A549 (cell line): ENCODE measurements around the gene PGGHG. TPM values are rescaled to one million over a fixed set of nuclear protein-coding genes. Genes with fewer than 3 reads are reported as not detected.
A peak's percentile ranks its signal among the peaks of the same experiment; 100 is the strongest.
"Not testable (repeated sequence)": the region's sequence is repeated elsewhere in the genome, so short reads cannot be mapped to it uniquely, and the experiment has no call there.

Source experiments
- ATAC-seq, 2 experiments: fragments of 200-7000 bp in 1 of 2; fragments of >200 bp in 1 of 2; cut with Nextera tagmentation in 1 of 2; cut with Tn5 transposase in 1 of 2; 3 replicates each; pipeline versions ENCODE4 v1.8.0 to v1.9.1; 2018 to 2020; ENCODE audit warnings: mild to moderate bottlenecking in 1 of 2, moderate library complexity in 1 of 2
- CTCF ChIA-PET: fragments of 300-600 bp; sonication (Branson Sonifier 250); formaldehyde crosslinking; extraction: SDS; loops from one replicate; lab custom pipeline; 2021; ENCODE audit warnings: antibody characterized with exemption, inconsistent platforms; lab: Yijun Ruan, JAX
- POLR2A ChIA-PET: fragments of 350-600 bp; formaldehyde crosslinking; extraction: SDS; loops from one replicate; lab custom pipeline; 2021; ENCODE audit warnings: antibody characterized with exemption, inconsistent platforms; lab: Yijun Ruan, JAX
- DNase-seq, 2 experiments: peaks; one replicate each; pipeline versions ENCODE4 v3.0.0 to v3.0.0-alpha.2; 2011 to 2016; ENCODE audit warnings: low read depth in 1 of 2, low spot score in 1 of 2
- FAIRE-seq: peaks from 2 replicates; lab custom pipeline; 2011; peaks lifted over from hg19 to GRCh38; lab: Jason Lieb, UNC
- H3K27ac ChIP-seq, 2 experiments: fragments of >200 bp; sonication (Bioruptor Twin); formaldehyde crosslinking; 3 replicates each; pipeline ENCODE4 v1.5.1; 2016 to 2017
- H3K4me1 ChIP-seq: fragments of >200 bp; sonication (Bioruptor Twin); formaldehyde crosslinking; 3 replicates; pipeline ENCODE4 v1.6.1; 2016
- H3K4me2 ChIP-seq: fragments of >200 bp; sonication (Bioruptor Twin); formaldehyde crosslinking; 3 replicates; pipeline ENCODE4 v1.6.1; 2016
- H3K4me3 ChIP-seq: fragments of >200 bp; sonication (Bioruptor Twin); formaldehyde crosslinking; 3 replicates; pipeline ENCODE4 v1.5.1; 2016
- H3K9me3 ChIP-seq: fragments of >200 bp; sonication (Bioruptor Twin); formaldehyde crosslinking; 3 replicates; pipeline ENCODE4 v1.6.1; 2016
- E2F6 ChIP-seq: IDR thresholded peaks from 2 replicates; pipeline ENCODE4 v1.6.1; 2012; ENCODE audit warnings: low read depth, borderline replicate concordance
- HOXA7 ChIP-seq: fragments of 250-450 bp; sonication (Bioruptor Pico); IDR thresholded peaks from 2 replicates; pipeline ENCODE4 v1.5.0; 2020; ENCODE audit warnings: mild to moderate bottlenecking, moderate library complexity
- HOXB13 ChIP-seq: fragments of 250-450 bp; sonication (Bioruptor Pico); IDR thresholded peaks from 2 replicates; pipeline ENCODE4 v1.5.0; 2020; ENCODE audit warnings: low read depth, mild to moderate bottlenecking, moderate library complexity
- HOXB5 ChIP-seq: fragments of 250-450 bp; sonication (Bioruptor Pico); IDR thresholded peaks from 2 replicates; pipeline ENCODE4 v1.5.0; 2020; ENCODE audit warnings: mild to moderate bottlenecking, moderate library complexity
- KDM1A ChIP-seq: fragments of 200-600 bp; sonication (generic); IDR thresholded peaks from 2 replicates; pipeline ENCODE4 v1.6.1; 2016; ENCODE audit warnings: low read depth, mild to moderate bottlenecking
- MAZ ChIP-seq: fragments of 150-350 bp; IDR thresholded peaks from 2 replicates; pipeline ENCODE4 v1.6.1; 2014; ENCODE audit warnings: antibody characterized with exemption, low read depth, low read length, borderline replicate concordance
- NR3C1 ChIP-seq: fragments of >200 bp; sonication (Bioruptor Twin); formaldehyde crosslinking; IDR thresholded peaks from 3 replicates; pipeline ENCODE4 v1.6.1; 2017
- PHF8 ChIP-seq: fragments of 200-600 bp; sonication (generic); IDR thresholded peaks from 2 replicates; pipeline ENCODE4 v1.6.1; 2016; ENCODE audit warnings: low read depth, mild to moderate bottlenecking, antibody characterized with exemption, moderate library complexity, borderline replicate concordance
- RAD21 ChIP-seq, 2 experiments: fragments of >200 bp in 1 of 2; sonication (Bioruptor Twin) in 1 of 2; formaldehyde crosslinking in 1 of 2; IDR thresholded peaks in 1 of 2; conservative IDR thresholded peaks in 1 of 2; 2 replicates in 1 of 2; 3 replicates in 1 of 2; pipeline ENCODE4 v1.6.1; 2012 to 2018; ENCODE audit warnings: inconsistent platforms in 1 of 2
- RCOR1 ChIP-seq: fragments of 150-350 bp; IDR thresholded peaks from 2 replicates; pipeline ENCODE4 v1.6.1; 2014; ENCODE audit warnings: antibody characterized with exemption, low read length, low read depth
- REST ChIP-seq: fragments of 200-600 bp; sonication (generic); IDR thresholded peaks from 2 replicates; pipeline ENCODE4 v1.6.1; 2016; ENCODE audit warnings: antibody characterized with exemption, mild to moderate bottlenecking, moderate library complexity
- SMC3 ChIP-seq: fragments of >200 bp; sonication (Bioruptor Twin); formaldehyde crosslinking; IDR thresholded peaks from 3 replicates; pipeline ENCODE4 v1.6.1; 2018; ENCODE audit warnings: inconsistent platforms
- ZC3H11A ChIP-seq: fragments of 450-650 bp; IDR thresholded peaks from 2 replicates; pipeline ENCODE4 v1.6.1; 2014; ENCODE audit warnings: antibody characterized with exemption, mild to moderate bottlenecking
- ZSCAN20 ChIP-seq: fragments of 250-450 bp; sonication (Bioruptor Pico); IDR thresholded peaks from 2 replicates; pipeline ENCODE4 v1.8.0; 2022; ENCODE audit warnings: mild to moderate bottlenecking, moderate library complexity
- WGBS: methylation state at CpG from one replicate; pipeline ENCODE4 v1.1.6; 2017; ENCODE audit errors: missing lambda C conversion rate; 5-methylcytosine and 5-hydroxymethylcytosine counted together
- polyA plus RNA-seq, 4 experiments: library from polyadenylated mRNA; depleted of rRNA in 3 of 4; stranded (reverse); fragments of >200 nt; fragmentation: RNase III in 1 of 4; extraction: RNeasy Plus Mini Kit Qiagen cat#74134 plus additional on column Dnase treatment in 1 of 4; gene quantifications; 2 replicates in 3 of 4; 3 replicates in 1 of 4; pipeline ENCODE4 v1.2.3, GENCODE V29; 2011 to 2017

PGGHG gene
- polyA plus RNA-seq, 2 of the 4 experiments (the other 2 are of a cell fraction), result 7.2 to 19.5 TPM

DNA sequence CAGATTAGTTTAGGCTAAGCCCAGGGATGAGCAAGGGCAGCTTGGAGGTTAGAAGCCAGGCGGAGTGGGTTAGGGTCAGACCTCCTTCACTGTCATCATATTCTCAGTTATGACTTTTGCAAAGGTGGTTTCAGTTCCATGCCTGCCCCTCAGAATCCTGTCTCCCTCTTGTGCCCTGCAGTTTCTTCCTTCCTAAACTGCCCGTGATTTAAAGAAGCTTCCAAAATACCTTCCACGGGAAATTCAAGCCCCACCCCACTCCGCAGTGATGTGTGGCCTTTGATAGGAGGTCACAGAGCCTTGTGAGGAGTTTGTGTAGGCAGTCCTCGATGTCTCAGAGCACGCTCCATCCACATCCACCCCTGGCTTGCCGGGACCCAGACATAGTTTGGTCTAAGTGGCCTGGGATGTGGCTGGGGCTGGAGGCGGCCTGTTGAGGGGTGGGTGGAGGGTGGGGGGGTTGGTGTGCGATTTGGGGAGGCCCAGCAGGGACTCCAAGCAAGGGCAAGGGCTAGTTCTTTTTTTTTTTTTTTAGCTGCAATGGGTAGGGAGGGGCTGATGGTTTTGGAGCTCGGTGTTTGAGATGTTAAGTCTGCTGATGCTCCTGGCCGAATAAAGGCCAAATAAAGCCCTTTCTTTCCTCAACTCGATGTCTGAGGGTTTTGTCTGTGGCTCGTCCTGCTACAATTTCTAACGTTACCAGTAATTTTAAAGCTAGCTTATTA lies 23.3 kb downstream of the PGGHG start:
- no peak for TF ChIP-seq SMC3
- no peak for TF ChIP-seq ZC3H11A
- TF ChIP-seq HOXB5 (CRISPR knock-in tag), result no peak
- TF ChIP-seq MAZ, result no peak
- TF ChIP-seq E2F6, result no peak
- no peak for TF ChIP-seq HOXA7 (CRISPR knock-in tag)
- DNase-seq (no peak), FAIRE-seq (no peak), ATAC-seq (no peak)
- ChIA-PET POLR2A (interaction anchor here (1.0 kb wide), 1 partner anchor 43 kb away, joined by 4 read pairs; no protein-coding TSS in a partner anchor), CTCF (interaction anchor here (0.7 to 1.2 kb wide), 5 partner anchors 12 to 136 kb away, joined by 3 to 5 read pairs (median 3); no protein-coding TSS in a partner anchor)
- Histone ChIP-seq H3K4me1 (peaks cover 18% of the 10 kb centered on the region; the same call in 2 of the 3 replicates), H3K4me3 (no peak overlapping the region), H3K27ac (peak overlapping the region in 1 of 2 experiments; percentile 48; a peak in 1 of 6 replicates), H3K4me2 (no peak overlapping the region), H3K9me3 (no peaks in the 10 kb centered on the region)
- WGBS, result 73% methylated on average over 11 of the region's 14 CpGs

GRCh38 chr11:313304-313786 lies 24.4 kb downstream of the PGGHG start:
- no peak for DNase-seq
- Histone ChIP-seq H3K4me3 (no peak overlapping the region), H3K27ac (peak overlapping the region in 1 of 2 experiments; percentile 43; a peak in 3 of 6 replicates), H3K4me2 (no peak overlapping the region), H3K9me3 (no peaks in the 10 kb centered on the region), H3K4me1 (peaks cover 11% of the 10 kb centered on the region; the same call in 2 of the 3 replicates)
- no peak for TF ChIP-seq ZSCAN20 (CRISPR knock-in tag)
- TF ChIP-seq PHF8, result no peak
- TF ChIP-seq RCOR1, result no peak
- TF ChIP-seq KDM1A, result no peak
- no peak for TF ChIP-seq HOXB13 (CRISPR knock-in tag)
- no peak for ATAC-seq
- CTCF ChIA-PET, result no interaction called here
- no peak for FAIRE-seq
- POLR2A ChIA-PET, result interaction anchor here (1.0 kb wide), 1 partner anchor 42 kb away, joined by 4 read pairs; no protein-coding TSS in a partner anchor
- 75% methylated on average over 7 of the region's 8 CpGs for WGBS

GRCh38 chr11:313787-314553 lies 25.0 kb downstream of the PGGHG start, which contains the start of gene IFITM1:
IFITM1 (plus strand) TSS chr11:314040; CDS start chr11:314171, 131 bp downstream.
- no peak within 1 kb of the TSS for H3K4me3 ChIP-seq
- H3K9me3 ChIP-seq, result no peaks in the 10 kb centered on the region
- 84% methylated on average over 16 of the region's 18 CpGs for WGBS
- TF ChIP-seq RAD21 (conservative IDR thresholded peaks at IDR 0.05 in 1 of 2, IDR thresholded peaks at IDR 0.05 in 1 of 2) (no peak), REST (no peak), HOXA7 (CRISPR knock-in tag) (no peak), NR3C1 (no peak)
- H3K4me1 ChIP-seq, result peaks cover 11% of the 10 kb centered on the region; the same call in 2 of the 3 replicates
- H3K4me2 ChIP-seq, result no peak within 1 kb of the TSS
- ChIA-PET POLR2A (no interaction called here), CTCF (no interaction called here)
- DNase-seq (no peak), ATAC-seq (no peak), FAIRE-seq (no peak)
- peak within 1 kb of the TSS in 1 of 2 experiments; percentile 63; a peak in 3 of 6 replicates for H3K27ac ChIP-seq

GRCh38 chr11:314554-314875 lies 25.6 kb downstream of the PGGHG start:
- H3K4me3 ChIP-seq, FAIRE-seq, DNase-seq, H3K9me3 ChIP-seq, ATAC-seq, H3K4me2 ChIP-seq, POLR2A ChIA-PET, H3K27ac ChIP-seq, H3K4me1 ChIP-seq: not testable (repeated sequence)
- CTCF ChIA-PET, result interaction anchor here (1.3 kb wide), 1 partner anchor 41 kb away, joined by 5 read pairs; no protein-coding TSS in a partner anchor
- 77% methylated on average over 5 of the region's 6 CpGs for WGBS
